Spleen (tissue), 7 donors: ENCODE results near the gene CDCA3.

ENCODE experiments used
- CTCF ChIP-seq, 11 experiments: fragments of 200-600 bp in 7 of 11; fragments of 450-650 bp in 4 of 11; sonication (generic) in 4 of 11; IDR thresholded peaks in 8 of 11; conservative IDR thresholded peaks in 3 of 11; 1 replicate in 7 of 11; 2 replicates in 4 of 11; pipeline versions ENCODE4 v1.4.0 to v1.8.0; 2016 to 2021; ENCODE audit warnings: antibody characterized with exemption in 11 of 11, inconsistent platforms in 4 of 11, mild to moderate bottlenecking in 1 of 11
- POLR2A ChIP-seq, 3 donors: fragments of 450-650 bp; IDR thresholded peaks; one replicate each; pipeline ENCODE4 v1.5.1; 2017; ENCODE audit warnings: antibody characterized with exemption in 3 of 3, mild to moderate bottlenecking in 1 of 3
- donor health status: DM: no; HTN: no; CAD: no; lungs with moderate emphysema.
- donor health status: DM: no; HTN: no; CAD: no.
- donor health status: DM: no; HTN: no; CAD: no.

- TF ChIP-seq POLR2A (IDR thresholded peaks at IDR 0.05) (peak in 2 of 3 donors; percentile 47 to 66), CTCF (IDR thresholded peaks at IDR 0.05 in 8 of 11, conservative IDR thresholded peaks at IDR 0.05 in 3 of 11) (peak in 7 of 11 experiments; percentile 15 to 50 (median 25))
Measured at GRCh38 chr12:6873094-6874014, 22.3 kb upstream of the CDCA3 start, which contains the start of gene SPSB2.
